Neural cell (in vitro differentiated cells): ENCODE measurements around the gene AGPAT3.

ENCODE experiments used
- CTCF ChIP-seq: fragments of 450-650 bp; IDR thresholded peaks from 2 replicates; pipeline ENCODE4 v1.5.1; 2014; ENCODE audit warnings: antibody characterized with exemption, mild to moderate bottlenecking, moderate library complexity; ENCODE audit not compliant: poor library complexity, severe bottlenecking
- EZH2 ChIP-seq: fragments of 200-600, 300-800 bp; shearing (Covaris generic), sonication (generic); IDR thresholded peaks from 2 replicates; pipeline ENCODE4 v1.6.1; 2014; ENCODE audit warnings: antibody characterized with exemption, low read length, borderline replicate concordance, mild to moderate bottlenecking; ENCODE audit not compliant: insufficient read depth, poor library complexity, severe bottlenecking
- MXI1 ChIP-seq: fragments of 450-650 bp; conservative IDR thresholded peaks from 2 replicates; pipeline ENCODE4 v1.6.1; 2014; ENCODE audit warnings: antibody characterized with exemption, mild to moderate bottlenecking; ENCODE audit not compliant: poor library complexity, severe bottlenecking
- POLR2AphosphoS5 ChIP-seq: IDR thresholded peaks from 2 replicates; pipeline ENCODE4 v1.6.1; 2012
- SMC3 ChIP-seq: fragments of 450-650 bp; conservative IDR thresholded peaks from 2 replicates; pipeline ENCODE4 v1.6.1; 2014; ENCODE audit warnings: antibody characterized with exemption, mild to moderate bottlenecking, moderate library complexity; ENCODE audit not compliant: poor library complexity

DNA sequence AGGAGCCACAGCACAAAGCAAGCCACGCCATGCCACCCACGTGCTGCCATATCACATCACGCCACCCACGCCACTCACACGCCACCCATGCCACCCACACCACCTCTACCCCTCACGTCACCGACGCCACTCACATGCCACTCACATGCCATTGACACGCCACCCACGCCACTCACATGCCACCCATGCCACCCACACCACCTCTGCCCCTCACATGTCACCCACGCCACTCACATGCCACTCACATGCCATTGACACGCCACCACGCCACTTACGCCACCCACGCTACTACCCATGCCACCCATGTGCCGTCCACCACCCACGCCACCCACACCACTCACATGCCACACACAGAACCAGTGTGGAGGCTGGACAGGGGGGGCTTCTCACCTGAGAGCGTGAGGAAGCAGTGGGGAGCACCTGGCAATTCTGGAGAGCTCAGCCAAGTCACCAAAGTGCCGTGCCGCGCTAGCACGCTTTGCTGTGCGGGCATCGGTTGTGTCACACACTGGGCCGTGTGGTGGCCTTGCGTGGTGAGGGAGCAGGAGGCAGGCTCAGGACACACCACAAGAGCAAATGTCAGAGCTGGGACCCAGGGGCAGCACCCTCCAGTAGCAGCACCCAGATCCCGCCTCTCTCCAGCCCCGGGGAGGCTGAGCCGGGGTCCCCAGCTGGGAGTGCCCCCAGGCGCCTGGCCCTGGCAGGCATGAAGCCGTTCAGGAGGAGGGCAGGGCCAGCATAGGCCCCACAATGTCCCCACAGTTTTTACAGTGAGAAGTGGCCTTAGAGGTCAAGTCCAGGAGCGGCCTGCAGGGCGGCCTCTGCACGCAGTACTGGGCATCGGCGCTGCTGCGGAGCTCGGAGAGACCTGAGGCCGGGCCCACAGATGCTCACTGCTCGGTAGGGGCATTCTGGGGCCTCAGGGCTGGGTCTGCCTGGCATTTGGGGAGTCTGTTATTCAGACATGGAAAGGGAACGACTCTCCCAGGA lies 70.0 kb downstream of the AGPAT3 start:
- TF ChIP-seq CTCF (no peak), EZH2 (no peak), POLR2AphosphoS5 (no peak), MXI1 (no peak), SMC3 (no peak)
